ENCODE measurements around the gene STK32C.

DNA sequence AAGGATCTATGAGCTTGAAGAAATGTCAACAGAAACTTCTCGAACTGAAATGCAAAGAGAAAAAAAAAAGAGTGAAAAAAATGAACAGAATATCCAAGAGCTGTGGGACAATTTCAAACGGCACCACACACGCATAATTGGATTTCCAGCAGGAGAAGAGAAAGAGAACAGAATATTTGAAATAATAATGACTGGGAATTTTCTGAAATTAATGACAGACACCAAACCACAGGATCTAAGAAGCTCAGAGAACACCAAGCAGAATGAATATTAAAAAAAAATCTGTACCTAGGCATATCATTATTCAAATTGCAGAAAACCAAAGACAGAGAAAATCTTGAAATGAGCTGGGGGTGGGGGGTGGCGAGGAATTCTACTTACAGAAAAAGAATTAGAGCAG, 93.8 kb downstream of the STK32C start:
- TF ChIP-seq CTCF (IDR thresholded peaks at IDR 0.05) (no peak), ZFX (IDR thresholded peaks at IDR 0.05; ENCODE audit: borderline replicate concordance) (no peak)

All from 22Rv1 (cell line).